Fibroblast of skin of left biceps (primary cell): ENCODE results near the gene CEP164.

Source experiments
- DNase-seq, 2 experiments: peaks; one replicate each; pipeline ENCODE4 v3.0.0-alpha.2; 2013; ENCODE audit warnings: low read depth in 2 of 2

Gene CEP164

GRCh38 chr11:117420598-117420997, 92.9 kb downstream of the CEP164 start:
- DNase-seq, result no peak

DNA sequence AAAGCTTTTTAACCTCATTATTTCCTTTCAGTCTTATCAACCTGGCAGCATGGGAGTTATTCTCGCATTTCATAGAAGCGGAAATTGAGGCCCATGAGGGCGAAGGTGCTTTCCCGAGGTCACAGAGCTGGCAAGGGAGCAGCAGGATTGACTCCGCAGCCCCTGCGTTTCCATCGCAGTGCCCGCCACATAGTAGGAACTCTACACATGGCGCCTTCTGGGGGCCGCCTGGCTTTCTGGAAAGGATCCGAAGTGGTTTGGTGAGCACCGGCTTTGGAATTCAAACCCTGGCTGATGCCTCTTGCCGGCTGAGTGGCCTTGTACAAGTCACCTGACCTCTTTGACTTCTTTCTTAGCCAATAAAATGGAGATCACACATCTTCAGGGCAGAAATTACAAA, 93.4 kb downstream of the CEP164 start:
- no peak for DNase-seq

- no peak for DNase-seq
These were observed 93.8 kb downstream of the CEP164 start for GRCh38 chr11:117421476-117421875.

GRCh38 chr11:117423046-117423575, 95.5 kb downstream of the CEP164 start:
- no peak for DNase-seq

GRCh38 chr11:117424781-117425180, 97.1 kb downstream of the CEP164 start:
- peak in 1 of 2 experiments; percentile 8 for DNase-seq

DNA sequence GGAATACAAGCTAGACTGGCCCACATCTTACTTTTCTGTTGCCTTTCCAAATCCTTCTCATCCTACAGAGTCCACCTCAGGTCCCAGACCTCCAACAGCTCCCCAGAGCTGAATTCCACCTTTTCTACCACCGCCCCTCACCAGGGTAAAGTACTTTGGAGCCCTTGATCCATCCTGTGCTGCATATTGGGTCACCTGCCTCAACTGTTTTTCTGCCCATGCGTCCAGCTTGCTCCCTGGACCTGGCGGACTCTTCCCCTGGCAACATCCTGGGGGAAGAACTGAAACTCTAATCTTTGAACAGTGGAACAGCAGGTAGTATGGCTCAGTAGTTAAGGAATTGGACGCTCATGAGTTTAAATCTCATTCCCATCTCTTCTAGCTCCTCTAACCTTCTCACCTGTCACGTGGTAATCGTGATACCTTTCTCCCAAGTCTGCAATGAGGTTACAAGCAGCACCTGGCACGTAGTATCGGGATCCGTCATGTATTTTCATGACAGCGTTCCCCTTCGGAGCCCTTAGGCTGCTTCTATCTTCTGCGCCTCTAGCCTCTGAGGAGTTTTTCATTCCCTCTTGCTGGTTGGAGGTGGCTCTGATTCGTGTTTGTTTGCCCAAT, 98.1 kb downstream of the CEP164 start:
- no peak for DNase-seq

GRCh38 chr11:117426297-117426685, 98.6 kb downstream of the CEP164 start:
- peak in 1 of 2 experiments; percentile 6 for DNase-seq

- DNase-seq, result no peak
These were observed 99.3 kb downstream of the CEP164 start for GRCh38 chr11:117426941-117427340.

- no peak for DNase-seq
These were observed 99.8 kb downstream of the CEP164 start for GRCh38 chr11:117427356-117427874.

- no peak for DNase-seq
These were observed 100.7 kb downstream of the CEP164 start for GRCh38 chr11:117428186-117428855.

DNA sequence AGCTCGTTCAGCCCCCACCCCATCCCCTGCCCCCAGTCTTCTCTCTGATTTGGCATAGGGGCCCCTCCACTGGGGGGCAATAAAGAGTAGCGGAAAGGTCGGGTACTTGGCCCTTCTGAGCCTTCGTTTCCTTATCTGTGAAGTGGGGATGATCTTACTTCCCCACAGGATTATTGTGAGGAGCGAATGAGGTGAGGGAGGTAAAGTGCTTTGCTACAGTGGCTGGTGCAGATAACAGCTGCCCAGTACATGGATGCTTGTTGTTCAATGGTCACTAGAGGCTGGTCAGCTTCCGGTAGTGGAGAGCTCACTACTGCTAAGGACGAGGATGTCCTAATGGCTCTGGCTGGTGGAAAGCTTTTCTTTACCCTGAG, 101.2 kb downstream of the CEP164 start:
- no peak for DNase-seq

- DNase-seq, result no peak
These were observed 102.8 kb downstream of the CEP164 start for GRCh38 chr11:117430293-117430955.

DNA sequence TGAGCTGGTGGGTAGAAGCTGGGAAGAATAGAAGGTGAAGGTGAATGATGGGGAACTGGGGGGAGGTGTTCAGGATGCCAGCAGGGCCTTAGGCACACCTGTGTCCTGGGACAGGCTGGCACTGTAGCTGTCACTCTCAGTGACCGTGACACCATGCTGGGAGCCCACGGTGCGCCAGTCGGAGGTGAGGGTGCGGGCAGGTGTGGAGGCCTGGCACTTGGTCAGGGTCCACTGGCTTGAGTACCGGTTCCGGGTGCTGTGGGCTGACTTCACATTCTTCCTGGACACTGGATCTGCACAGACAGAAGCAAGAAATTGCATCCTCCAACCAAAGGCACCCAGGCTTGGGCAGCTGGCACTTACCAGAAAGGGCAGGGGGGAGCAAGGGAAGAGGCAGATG, 103.8 kb downstream of the CEP164 start:
- no peak for DNase-seq

DNA sequence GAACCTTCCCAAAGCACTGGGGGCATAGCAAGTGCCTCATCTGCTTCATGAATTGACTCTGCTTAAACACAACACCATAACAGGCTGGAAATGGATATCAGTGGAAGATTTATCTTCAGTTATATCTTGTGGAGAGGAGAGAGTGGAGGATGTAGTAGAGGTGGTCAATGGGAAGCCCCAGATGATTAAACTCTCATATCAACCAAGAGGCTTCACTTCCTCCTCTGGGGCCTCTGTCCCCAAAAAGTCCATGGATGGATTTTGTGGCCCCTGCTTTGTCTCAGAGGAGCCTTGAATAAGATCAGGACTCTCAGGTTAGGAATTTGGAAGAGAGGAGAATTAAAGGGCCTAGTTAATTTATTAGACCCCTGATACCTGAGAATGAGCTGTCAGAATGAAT, 106.1 kb downstream of the CEP164 start:
- DNase-seq, result no peak

GRCh38 chr11:117434481-117434880, 106.8 kb downstream of the CEP164 start:
- no peak for DNase-seq

- DNase-seq, result no peak
These were observed 107.7 kb downstream of the CEP164 start for GRCh38 chr11:117435326-117435725.

DNA sequence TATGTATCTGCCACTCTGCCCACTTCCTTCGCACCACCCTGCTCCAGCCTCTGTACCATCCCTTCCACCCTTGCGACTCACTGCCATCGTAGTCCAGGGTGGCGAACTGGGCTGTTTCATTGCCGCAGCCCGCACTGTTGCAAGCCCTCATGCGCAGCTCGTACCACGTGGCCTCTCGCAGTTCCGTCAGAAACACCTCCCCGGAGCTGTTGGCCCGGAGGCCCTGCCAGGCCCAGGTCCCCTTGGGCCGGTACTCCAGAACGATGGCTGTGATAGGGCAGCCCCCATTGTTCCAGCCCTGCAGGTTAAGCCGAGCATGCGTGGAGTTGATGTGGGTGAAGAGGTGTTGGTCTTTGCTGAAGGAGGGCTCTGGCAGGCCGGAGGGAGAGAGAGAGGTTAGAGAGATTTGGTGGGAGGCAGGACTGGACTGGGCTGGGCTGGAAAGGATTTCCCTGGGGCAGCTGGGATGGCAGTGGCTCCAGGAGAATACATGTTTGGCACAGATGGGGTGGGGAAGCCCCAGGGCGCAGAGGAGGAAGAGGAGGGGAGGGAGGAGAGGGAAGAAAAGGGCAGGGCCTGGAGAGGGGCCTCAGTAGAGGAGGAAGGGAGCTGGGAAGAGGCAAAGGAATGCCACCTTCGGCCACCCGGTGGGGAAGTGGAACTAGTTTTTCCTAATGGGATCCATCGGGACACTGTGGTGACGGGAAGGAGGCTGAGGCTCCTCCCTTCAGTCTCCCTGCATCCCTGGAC, 109.6 kb downstream of the CEP164 start:
- DNase-seq, result no peak

- DNase-seq, result no peak
These were observed 110.1 kb downstream of the CEP164 start for GRCh38 chr11:117437791-117438130.

GRCh38 chr11:117438371-117439000, 110.8 kb downstream of the CEP164 start:
- DNase-seq, result no peak

DNA sequence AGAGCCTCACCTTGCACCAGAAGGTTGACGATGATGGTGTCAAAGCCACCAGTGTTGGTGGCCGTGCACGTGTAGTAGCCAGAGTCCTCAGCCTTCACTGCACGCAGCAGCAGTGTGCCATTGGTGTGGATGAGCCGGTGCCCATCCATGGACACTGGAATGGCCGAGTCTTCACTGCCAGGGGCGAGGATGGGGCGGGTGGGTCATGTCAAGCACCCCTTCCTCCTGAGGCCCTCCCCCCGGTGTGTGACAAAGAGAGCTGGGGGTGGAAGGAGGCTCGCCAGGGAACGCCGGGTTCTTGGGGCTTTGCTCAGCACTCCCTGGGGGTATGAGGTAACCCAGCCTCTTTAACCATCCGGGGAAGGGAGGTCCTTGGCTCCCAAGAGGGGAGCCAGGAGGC, 111.6 kb downstream of the CEP164 start:
- no peak for DNase-seq

DNA sequence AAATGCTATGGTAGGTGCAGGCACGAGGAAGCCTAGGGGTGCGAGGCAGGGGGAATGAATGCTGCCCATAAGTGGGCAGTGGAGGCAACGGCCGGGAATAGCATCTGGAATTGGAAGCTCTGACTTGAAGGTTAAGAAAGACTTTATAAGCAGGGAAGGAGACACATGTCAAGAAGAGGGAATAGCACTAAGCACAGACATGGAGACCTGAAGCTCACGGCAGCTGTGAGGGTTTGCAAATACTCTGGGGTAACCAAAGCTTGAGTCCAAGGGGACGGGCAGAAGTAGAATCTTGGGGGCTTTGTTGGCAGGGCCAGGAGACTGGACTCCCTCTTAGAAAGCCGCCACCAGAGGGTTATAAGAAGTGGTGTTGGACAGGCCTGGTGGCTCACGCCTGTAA, 112.6 kb downstream of the CEP164 start:
- DNase-seq, result no peak
